Central memory CD4-positive, alpha-beta T cell (primary cell): Measurements from ENCODE around the gene SLX9.
A peak's percentile ranks its signal among the peaks of the same experiment; 100 is the strongest.

Experiments used
- DNase-seq: peaks from one replicate; pipeline ENCODE4 v3.0.0; 2022

SLX9 gene

GRCh38 chr21:44948426-44949120 lies 8.7 kb downstream of the SLX9 start:
- no peak for DNase-seq

- no peak for DNase-seq
Observed at GRCh38 chr21:44949161-44949778, 9.4 kb downstream of the SLX9 start.

GRCh38 chr21:44949779-44950198 lies 10.0 kb downstream of the SLX9 start:
- DNase-seq, result peak; percentile 67

- no peak for DNase-seq
Observed at GRCh38 chr21:44950351-44950750, 10.5 kb downstream of the SLX9 start.

- DNase-seq, result no peak
Observed at GRCh38 chr21:44951186-44951915, 11.5 kb downstream of the SLX9 start.

GRCh38 chr21:44952116-44952928 lies 12.5 kb downstream of the SLX9 start:
- no peak for DNase-seq

- no peak for DNase-seq
Observed at GRCh38 chr21:44952929-44953627, 13.2 kb downstream of the SLX9 start.

GRCh38 chr21:44953628-44954021 lies 13.8 kb downstream of the SLX9 start:
- no peak for DNase-seq

GRCh38 chr21:44954281-44954771 lies 14.5 kb downstream of the SLX9 start:
- DNase-seq, result no peak

- no peak for DNase-seq
Observed at GRCh38 chr21:44955141-44955797, 15.4 kb downstream of the SLX9 start.

GRCh38 chr21:44955798-44956175 lies 16.0 kb downstream of the SLX9 start:
- DNase-seq, result no peak

- DNase-seq, result no peak
Observed at GRCh38 chr21:44956356-44957046, 16.7 kb downstream of the SLX9 start.

GRCh38 chr21:44957047-44957831 lies 17.4 kb downstream of the SLX9 start:
- DNase-seq, result no peak

GRCh38 chr21:44957901-44958451 lies 18.1 kb downstream of the SLX9 start:
- DNase-seq, result no peak

- DNase-seq, result no peak
Observed at GRCh38 chr21:44958471-44959191, 18.8 kb downstream of the SLX9 start.

- DNase-seq, result no peak
Observed at GRCh38 chr21:44959376-44960091, 19.7 kb downstream of the SLX9 start.

- DNase-seq, result no peak
Observed at GRCh38 chr21:44960141-44961092, 20.6 kb downstream of the SLX9 start.
